ENCODE measurements around the gene FAM171A1. TPM values are rescaled to one million over a fixed set of nuclear protein-coding genes. Genes with fewer than 3 reads are reported as not detected.

Gene FAM171A1
- total RNA-seq, 1 experiment from 2014 or later: 18.7 TPM

DNA sequence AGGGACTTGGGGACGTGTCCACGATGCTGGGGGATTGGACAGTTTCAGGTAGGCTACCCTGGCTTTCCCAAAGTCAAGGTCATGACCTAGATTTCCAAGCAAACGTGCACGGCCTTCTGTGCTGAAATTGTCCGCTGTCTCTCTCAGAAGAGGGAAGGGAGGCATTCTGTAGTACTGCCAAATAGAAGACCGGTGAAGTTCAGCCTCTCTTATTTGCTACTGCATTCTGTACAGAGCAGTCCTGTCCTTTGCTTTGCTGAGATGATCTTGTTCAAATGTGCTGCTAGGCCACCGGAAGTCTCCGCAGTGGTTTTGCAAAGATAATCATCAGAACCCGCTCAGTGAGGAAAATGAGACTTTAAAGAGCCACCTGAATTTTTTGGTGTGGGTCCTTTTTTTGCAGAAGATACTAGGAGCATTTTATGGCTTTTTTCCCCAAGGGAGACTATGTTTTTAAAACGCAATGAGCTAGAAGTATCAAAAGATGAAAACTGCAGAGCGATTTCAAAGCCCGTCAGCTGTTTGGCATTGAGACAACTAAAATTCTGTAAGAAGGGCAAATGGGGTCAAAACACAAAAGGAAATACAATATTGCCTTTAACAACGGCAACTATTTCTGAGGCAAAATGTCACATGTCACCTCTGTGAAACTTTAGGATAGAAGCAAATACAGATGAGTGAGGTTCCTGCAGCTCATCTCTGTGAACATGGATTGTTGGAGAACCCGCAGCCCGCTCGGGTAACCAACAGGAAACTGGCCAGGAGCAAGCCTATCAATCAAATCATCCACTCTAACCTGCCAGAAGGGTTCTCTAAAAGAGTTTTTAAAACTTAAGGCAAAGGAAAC lies 201.3 kb downstream of the FAM171A1 start:
- DNase-seq (ENCODE audit: low read depth): peak; percentile 59

GRCh38 chr10:15168786-15169554 lies 202.1 kb downstream of the FAM171A1 start:
- peak; percentile 89 for DNase-seq (ENCODE audit: low read depth)

- DNase-seq (ENCODE audit: low read depth): peak; percentile 79
Measured at GRCh38 chr10:15168291-15168785, 202.8 kb downstream of the FAM171A1 start, which contains the start of gene NMT2. Gene NMT2 (minus strand): TSS chr10:15168693. CDS start chr10:15168612, 81 bp downstream.

DNA sequence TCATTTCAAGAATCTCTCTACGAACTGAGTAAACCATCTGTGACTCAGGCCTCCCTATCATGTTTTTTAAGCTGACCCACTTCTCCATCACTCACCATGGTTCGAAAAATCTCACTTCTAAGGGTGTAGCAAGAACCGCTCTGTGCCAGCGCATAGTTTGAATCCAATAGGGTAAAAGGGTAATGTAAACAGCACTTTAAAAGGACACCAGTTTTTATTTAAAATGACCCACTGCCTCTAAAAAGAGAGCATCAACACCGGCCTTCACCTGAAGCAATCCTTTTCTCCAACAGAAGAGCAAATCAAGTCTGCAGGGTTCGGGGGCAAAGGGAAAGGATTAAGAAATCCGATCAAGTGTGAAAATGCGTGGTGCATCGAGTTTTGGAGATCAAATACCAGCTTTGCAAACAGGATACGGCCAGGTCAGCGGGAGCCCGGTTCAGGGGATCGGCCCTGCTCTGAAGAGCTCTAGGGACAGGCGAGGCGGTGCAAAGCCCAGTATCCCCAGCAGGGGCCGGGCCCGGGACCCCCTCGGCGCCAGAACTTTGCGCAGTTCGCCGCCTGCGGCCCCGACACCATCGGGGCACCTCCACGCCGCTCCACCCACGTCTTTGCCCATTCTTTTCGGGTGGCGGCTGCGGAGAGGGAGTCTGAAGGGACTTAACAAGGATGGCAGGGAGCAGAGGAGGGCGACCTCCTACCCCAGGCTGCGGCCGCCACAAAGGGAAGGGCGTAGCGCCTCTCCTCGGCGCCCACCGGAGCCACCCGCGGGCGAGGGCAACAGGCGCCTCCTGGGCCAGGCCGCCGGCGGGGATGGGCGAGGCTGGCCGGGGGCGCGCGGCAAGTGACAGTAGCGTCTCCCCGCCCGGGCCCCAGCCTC lies 203.4 kb downstream of the FAM171A1 start:
- peak; percentile 54 for DNase-seq (ENCODE audit: low read depth)

DNA sequence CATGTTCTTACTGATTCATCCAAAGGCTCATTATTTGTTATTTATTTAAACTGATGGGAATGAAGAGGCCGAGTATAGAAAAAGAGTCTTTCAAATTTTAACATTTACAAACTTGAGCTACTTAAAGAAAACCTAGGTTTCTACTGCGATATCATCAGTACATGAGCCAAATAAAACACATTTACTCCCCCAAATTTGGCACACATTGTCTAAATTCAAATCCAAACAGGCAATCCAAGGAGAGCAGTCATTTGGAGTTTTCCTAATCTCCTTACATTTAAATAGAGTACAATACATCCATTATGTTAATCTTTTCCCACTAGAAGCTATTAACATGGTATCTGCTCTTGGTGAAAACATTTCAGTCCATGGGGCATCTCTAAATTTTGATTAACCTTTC lies 204.8 kb downstream of the FAM171A1 start:
- no peak for DNase-seq (ENCODE audit: low read depth)

DNA sequence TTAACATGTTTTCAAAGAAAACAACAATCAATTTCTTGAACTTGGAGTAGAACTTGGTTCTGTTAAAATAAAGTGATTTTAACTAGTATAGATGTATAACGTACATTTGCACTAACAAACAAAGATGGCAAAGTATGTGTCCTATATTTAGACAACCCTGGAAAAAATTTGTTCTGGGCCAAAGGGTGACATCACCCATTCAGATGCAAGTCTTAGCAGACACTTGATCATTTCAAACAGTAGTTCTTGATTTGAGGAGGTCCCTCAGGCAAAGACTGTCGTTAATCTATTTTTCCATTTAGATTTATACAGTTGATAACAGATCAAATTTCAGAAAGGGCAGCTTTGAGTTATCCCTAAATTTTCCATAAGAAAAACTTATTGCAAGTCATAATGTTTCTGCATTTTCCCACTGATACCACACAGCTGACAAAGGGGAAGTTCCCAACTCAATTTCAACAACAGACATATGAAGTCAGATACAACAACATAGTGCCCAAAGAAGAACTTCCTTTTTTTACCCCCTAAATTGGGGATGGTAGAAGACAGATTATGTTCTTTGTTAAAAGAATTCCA lies 207.7 kb downstream of the FAM171A1 start:
- DNase-seq (ENCODE audit: low read depth): no peak

Other genes with a start within 250 kb of the FAM171A1 start
- 44.8 and 50.3 TPM in 2 replicates for gene NMT2, start 202.6 kb downstream of the FAM171A1 start, total RNA-seq (2014; rRNA removed)